IPS-NIHi7 (cell line): Measurements from ENCODE around the gene ZNF580.

Experiments
- DNase-seq: peaks from one replicate; pipeline ENCODE4 v3.0.0; 2012; ENCODE audit warnings: mixed read lengths; ENCODE audit errors: extremely low spot score

ZNF580 gene

DNA sequence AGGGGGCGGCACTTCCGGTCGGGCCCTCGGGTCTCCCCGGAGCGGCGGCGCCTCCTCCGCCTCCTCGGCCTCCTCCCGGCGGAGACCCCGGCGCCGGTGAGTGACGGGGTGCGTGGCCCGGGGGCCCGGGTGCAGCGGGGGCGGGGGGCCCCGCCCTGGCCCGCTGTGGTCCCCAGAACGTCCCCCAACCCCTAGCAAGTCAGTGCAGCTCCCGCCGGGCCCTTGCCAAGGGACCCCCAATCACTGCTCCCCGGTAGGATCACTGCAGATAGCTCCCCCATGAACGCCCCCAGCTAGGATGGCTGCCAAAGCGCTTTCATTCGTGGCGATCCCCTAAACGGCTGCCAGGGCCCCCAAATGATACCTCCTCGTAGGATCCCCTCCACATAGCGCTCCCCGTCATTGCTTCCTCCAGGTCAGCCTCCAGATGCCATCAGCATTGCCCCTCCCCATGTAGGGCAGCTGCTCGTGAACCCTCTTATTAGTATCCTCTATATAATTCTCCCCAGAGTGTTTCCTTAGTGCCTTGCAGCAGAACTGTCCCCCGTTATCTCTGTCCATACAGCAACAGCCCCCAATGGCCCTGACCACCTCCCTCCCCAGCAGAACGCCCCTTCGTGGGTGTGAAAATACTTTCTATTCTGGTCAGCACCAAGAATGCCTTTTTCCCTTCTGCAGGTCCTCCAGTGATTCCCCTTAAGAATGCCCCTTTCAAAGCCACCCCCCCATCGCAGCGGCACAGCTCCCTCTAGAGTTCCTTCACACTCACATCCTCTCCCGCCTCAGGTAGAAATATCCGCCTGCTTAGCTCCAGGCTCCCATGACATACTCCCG is 34.9 kb upstream of the ZNF580 start, which contains the start of gene ZNF865:
Gene ZNF865, plus strand, starts transcription at position 11 of the 834 bp plus-strand sequence. CDS start 7,972 bp downstream, outside the sequence.
- peak; percentile 87 for DNase-seq

DNA sequence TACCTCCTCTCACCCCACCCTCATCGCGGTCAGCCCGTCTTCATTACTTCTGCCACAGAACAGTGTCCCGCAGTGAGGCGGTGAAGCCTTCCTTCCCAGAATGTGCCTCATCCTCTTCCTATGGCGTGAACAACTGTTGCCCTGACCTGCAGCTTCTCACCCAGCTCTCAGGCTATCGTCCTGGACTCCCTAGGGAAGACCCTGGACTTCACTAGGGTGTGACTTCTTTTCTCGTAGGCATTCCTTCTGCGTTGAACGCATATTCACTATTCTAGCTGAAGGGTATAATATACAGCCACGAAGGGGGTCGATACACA is 34.4 kb upstream of the ZNF580 start:
- no peak for DNase-seq

DNA sequence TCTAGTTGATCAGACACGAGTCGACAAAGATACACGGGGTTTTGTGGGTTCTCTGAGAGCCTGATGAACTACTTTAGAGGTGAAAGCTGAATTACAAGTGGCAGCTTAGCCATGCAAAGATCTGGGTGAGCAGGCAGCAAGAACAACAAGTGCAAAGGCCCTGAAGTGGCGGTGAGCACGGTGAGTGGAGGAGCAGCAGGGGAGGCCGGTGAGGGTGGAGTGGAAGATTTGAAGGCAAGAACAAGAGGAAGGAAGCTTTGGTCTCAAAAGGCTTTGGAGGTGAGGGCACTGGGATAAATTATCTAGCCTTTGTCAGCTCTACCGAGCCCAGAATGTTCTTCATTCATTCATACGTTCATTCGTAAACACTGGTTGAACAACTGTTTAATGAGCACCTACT is 34.0 kb upstream of the ZNF580 start:
- DNase-seq: no peak

DNA sequence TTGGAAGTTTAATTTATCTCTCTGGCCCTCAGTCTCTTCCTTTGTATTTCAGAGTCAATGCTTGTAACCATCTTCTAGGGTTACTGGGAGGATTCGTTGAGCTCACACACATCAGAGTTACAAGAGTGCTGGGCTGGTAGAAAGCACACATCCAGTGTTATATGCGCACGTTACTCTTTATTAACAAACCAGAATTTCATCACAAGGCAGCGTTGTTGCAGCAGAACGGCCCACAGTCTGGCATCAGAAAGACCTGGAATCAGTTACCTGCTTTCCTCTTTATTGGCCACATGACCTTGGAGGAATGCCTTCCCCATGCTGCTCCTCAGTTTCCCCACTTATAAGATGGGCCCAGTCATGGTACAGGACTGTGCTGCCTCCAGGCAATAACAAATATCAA is 31.5 kb upstream of the ZNF580 start:
- DNase-seq: no peak

DNA sequence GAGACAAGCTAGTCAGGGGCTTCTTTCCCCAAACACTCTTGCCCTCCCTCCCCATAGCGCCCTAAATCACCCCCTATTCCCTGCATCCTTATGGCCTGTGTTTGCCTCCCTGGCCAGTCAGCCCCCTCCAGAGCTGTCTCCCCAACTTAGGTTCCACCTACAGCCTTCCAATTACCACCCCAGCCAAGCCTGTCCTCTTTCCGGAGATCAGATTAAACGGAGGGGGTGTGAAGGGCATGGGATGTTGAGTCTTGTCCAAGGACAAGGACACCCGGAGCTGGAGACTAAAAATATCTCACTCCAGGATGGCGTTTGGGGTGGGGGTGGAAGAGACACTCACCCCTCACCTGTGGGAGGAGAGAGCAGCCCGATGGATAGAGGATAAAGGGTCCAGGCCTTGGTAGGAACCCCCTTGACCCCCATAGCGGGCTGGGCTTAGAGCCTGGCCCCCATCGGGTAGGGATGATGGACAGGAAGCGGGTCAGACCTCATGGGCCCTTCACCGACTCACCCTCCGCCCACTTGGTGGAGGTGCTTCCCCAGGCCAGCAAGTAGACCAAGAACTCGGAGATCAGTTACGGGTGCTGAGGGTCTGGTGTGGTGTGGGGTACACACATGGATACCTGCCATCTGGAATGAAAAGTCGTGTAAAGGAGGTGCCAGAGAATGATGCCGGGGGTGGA is 29.4 kb upstream of the ZNF580 start:
- DNase-seq: no peak

DNA sequence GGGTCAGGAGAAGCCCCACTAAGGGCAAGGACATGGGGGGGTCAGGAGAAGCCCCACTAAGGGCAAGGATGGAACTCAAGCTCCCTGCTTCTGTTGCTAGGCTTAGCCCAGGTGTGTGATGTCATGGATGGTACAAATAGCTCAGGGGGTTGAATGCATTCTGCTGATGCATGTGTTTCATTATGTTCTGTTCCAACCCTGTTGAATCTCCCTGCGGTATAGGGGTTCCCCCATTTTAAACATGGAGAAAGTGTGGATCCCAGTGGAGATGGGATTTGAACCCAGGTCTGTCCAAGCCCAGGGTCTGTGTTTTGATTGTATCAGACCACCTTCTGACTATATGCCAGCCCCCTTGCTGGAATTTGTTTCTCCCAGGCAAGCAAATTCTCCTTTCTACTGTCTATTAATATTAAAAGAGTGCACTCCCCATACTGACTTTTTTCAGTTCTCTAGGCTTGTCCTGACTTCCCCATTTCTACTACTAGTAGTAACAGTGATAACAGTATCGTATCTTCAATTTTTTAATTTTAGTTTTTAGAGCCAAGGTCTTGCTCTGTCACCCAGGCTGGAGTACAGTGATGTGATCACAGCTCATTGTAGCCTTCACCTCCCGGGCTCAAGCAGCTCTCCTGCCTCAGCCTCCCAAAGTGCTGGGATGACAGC is 28.7 kb upstream of the ZNF580 start:
- no peak for DNase-seq

DNA sequence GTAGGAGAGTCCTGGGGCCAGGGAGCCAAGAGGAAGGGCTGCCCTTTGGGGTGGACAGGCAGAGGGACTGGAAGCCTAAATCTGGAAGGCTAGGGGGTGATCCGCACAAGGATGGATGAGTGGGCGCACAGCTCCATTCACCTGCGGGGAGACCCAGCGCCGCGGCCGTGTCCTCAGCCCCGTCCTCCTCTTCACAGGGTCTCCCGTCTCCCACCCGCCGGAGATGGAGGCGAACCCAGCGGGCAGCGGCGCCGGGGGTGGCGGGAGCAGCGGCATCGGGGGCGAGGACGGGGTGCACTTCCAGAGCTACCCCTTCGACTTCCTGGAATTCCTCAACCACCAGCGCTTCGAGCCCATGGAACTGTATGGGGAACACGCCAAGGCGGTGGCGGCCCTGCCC is 27.4 kb upstream of the ZNF580 start:
- no peak for DNase-seq

DNA sequence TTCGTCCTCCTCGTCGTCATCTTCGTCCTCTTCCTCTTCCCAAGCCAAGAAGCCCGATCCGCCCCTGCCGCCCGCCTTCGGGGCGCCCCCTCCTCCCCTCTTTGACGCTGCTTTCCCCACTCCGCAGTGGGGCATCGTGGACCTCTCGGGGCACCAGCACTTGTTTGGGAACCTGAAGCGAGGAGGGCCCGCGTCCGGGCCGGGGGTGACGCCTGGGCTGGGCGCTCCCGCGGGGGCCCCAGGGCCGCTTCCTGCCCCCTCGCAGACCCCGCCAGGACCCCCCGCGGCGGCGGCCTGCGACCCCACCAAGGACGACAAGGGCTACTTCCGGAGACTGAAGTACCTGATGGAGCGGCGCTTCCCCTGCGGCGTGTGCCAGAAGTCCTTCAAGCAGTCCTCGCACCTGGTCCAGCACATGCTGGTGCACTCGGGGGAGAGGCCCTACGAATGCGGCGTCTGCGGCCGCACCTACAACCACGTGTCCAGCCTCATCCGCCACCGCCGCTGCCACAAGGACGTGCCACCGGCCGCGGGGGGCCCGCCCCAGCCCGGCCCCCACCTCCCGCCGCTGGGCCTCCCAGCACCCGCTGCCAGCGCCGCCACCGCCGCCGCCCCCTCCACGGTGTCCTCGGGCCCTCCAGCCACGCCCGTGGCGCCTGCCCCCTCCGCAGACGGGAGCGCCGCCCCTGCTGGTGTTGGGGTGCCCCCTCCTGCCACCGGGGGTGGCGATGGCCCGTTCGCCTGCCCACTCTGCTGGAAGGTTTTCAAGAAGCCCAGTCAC is 26.7 kb upstream of the ZNF580 start:
- DNase-seq: no peak

DNA sequence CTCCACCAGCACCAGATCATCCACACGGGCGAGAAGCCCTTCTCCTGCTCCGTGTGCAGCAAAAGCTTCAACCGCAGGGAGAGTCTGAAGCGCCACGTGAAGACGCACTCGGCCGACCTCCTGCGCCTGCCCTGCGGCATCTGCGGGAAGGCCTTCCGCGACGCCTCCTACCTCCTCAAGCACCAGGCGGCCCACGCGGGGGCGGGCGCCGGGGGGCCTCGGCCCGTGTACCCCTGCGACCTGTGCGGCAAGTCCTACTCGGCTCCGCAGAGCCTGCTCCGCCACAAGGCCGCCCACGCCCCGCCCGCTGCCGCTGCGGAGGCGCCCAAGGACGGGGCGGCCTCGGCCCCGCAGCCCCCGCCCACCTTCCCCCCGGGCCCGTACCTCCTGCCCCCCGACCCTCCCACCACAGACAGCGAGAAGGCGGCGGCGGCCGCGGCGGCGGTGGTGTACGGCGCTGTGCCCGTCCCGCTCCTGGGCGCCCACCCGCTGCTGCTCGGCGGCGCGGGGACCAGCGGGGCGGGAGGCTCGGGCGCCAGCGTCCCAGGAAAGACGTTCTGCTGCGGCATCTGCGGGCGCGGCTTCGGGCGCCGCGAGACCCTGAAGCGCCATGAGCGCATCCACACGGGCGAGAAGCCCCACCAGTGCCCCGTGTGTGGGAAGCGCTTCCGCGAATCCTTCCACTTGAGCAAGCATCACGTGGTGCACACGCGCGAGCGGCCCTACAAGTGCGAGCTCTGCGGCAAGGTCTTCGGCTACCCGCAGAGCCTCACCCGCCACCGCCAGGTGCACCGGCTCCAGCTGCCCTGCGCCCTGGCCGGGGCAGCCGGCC is 25.9 kb upstream of the ZNF580 start:
- DNase-seq: no peak

DNA sequence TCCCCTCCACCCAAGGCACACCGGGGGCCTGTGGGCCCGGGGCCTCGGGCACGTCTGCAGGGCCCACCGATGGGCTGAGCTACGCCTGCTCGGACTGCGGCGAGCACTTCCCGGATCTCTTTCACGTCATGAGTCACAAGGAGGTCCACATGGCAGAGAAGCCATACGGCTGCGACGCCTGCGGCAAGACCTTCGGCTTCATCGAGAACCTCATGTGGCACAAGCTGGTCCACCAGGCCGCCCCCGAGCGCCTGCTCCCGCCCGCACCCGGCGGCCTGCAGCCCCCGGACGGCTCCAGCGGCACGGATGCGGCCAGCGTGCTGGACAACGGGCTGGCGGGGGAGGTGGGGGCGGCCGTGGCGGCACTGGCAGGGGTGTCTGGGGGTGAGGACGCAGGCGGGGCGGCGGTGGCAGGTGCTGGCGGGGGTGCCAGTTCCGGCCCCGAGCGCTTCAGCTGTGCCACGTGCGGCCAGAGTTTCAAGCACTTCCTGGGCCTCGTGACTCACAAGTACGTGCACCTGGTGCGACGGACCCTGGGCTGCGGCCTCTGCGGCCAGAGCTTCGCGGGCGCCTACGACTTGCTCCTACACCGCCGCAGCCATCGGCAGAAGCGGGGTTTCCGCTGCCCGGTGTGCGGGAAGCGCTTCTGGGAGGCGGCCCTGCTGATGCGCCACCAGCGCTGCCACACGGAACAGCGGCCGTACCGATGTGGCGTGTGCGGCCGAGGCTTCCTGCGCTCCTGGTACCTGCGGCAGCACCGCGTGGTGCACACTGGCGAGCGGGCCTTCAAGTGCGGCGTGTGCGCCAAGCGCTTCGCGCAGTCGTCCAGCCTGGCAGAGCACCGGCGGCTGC is 25.0 kb upstream of the ZNF580 start:
- no peak for DNase-seq

DNA sequence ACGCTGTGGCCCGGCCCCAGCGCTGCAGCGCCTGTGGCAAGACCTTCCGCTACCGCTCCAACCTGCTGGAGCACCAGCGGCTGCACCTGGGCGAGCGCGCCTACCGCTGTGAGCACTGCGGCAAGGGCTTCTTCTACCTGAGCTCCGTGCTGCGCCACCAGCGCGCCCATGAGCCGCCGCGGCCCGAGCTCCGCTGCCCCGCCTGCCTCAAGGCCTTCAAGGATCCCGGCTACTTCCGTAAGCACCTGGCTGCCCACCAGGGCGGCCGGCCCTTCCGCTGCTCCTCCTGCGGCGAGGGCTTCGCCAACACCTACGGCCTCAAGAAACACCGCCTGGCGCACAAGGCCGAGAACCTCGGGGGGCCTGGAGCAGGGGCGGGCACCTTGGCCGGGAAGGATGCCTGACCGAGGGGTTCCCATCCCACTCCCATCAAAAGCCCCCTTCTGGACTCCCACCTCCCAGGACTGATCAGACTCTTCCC is 24.4 kb upstream of the ZNF580 start:
- no peak for DNase-seq

DNA sequence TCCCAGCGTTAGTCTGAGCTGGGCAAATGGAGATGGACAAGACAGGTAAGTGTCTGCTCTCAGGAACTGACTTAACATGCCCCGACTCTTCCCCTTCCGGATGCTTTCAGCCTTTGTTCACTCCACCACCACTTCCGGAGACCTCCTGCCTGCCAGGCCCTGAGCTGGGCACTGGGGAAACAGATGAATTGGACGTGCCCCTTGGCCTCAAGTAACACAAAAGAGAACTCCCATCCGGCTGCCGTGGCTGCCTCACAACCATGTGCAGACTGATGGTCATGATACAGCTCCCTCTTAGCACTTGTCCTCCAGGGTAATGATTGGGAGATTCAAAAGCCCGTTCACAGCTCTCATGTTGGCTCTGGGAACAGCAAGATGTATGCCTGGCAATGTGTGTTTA is 23.4 kb upstream of the ZNF580 start:
- no peak for DNase-seq

DNA sequence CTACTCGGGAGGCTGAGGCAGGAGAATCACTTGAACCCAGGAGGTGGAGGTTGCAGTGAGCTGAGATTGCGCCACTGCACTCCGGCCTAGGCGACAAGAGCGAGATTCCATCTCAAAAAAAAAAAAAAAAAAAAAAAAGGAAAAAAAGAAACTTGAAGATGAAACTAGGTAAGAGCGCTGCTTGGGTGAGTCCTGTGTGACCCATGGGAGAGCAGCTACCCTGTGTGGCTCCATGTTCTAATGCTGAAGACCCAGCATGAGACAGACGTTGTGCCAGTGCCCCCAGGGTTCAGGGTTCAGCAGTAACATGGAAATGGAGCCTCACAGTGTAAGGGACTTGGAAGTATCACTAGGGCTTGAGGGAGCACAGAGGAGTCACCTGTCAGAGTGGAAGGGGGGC is 22.4 kb upstream of the ZNF580 start:
- DNase-seq: no peak

DNA sequence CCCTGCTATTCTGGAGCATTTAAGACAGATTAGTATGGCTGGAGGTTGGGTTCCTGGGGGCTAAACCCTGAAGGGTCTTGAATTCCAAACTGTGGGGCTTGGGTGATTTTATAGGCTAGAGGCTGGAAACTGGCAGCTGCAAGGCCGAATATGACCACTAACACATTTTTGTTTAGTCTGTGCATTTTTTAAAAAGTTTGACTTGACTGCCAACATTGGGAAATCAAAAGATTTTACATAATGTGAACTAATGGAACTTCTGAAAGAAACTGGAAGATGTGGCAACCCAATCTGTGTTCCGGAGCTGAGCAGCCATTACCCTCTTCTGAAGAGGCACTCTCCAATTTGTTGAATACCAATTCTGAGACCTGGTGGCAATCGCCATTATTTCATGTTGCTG is 21.5 kb upstream of the ZNF580 start:
- DNase-seq: no peak

DNA sequence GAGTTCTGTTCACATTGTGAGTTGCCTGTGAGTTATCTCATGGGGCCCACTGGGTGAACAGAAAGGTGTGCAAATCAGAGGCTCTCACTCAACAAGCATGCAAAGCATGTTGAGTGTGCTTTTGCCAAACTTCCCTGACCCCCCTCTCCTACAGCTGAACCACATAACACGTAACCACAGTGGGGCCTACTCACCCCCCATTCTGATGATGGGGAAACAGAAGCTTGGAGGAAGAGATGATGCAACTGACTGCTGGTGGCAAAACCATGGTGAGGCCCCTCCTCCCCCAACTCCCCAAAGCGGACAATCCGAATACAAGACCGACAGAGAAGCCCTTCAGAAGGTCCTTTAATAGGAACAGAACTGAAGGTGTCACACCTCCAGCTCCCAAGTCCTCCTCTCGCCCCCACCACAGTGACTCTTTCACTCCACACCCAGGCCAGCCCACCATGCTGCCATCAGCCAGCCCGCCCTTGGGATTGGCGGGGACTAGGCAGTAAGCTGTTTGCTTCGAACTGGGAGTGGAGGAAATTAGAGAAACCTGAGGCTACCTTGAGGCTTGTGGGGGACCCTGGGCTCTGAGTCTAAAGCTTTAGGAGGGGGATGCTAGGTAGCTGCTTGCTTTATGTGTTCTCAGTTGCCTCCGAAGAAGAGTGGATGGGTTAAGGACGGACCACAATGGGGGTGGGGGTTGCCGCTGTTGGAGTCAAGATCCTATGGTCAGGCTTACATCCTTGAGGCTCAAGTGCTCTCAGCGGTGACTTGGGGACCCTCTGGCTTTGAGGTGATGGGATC is 20.2 kb upstream of the ZNF580 start:
- DNase-seq: no peak

DNA sequence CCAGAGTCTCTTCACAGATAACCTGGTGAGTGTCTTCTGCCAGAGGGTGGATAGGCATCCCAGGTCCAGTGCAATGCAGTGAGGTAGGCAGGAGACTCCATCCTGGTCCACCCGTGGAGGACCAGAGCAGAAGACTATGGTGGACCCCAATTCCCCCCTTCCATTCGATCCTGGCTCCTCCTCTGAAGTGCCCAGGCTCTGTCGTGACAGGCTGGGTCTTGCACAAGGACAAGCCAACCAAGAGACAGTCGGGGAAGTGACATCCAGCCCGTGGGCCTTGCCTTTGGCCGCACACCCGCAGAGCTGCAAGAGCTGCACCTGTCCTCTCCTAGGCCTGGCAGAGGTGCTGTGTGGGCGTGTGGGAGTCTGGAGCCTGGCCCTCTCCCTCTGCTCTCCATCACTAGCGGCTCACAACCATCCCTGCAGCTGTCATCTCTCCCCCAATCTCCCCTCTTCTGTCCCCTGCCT is 19.6 kb upstream of the ZNF580 start:
- no peak for DNase-seq

DNA sequence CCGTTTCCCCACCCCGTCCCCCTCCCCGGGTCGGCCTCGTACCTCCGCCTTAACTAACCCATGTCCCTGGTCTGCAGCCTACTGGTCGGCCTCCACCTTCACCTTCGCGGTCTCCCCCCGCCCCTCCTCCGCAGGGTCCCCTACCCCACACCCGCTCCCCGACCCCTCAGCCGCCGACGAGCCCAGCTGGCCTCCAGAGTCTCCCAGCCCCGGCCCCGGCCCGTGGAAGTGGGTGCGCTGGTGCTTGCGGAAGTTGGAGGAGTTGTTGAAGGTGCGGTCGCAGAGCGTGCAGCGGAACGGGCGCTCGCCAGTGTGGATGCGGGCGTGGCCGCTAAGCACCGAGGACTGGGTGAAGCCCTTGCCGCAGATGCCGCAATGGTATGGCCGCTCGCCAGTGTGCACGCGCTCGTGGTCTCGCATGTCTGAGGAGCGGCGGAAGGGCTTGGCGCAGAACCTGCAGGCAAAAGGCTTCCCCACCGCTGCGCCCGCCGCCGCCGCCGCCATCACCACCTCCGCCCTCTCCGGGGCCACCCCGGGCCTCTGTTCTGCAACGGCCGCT is 19.1 kb upstream of the ZNF580 start:
- DNase-seq: no peak

DNA sequence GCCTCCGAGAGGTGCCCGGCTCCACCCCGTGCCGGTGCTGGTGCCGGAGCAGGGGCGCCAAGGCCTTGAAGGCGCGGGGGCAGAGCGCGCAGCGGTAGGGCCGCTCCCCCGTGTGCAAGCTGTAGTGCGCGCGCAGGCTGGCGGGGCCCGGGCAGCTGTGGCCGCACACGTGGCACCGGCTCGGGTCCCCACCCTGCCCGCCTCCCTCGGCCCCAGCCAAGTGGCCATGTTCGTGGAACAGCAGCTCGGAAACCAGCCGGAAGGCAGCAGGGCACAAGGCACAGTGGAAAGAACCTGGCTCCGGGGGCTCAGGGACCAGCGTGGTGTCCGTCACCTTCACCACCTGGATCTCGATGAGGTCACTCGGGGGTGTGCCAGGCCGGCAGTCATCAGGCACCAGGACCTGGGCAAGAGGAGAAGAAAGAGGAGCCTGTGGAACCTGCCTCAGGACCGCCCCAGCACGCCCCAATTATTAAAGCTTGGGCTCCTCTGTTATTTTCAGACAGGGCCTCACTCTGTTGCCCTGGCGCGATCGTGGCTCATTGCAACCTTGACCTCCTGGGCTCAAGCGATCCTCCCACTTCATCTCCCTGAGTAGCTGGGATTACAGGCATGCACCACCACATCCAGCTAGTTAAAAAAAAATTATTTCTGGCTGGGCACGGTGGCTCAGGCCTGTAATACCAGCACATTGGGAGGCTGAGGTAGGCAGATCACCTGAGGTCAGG is 18.4 kb upstream of the ZNF580 start:
- no peak for DNase-seq
